Left ventricle myocardium inferior (tissue), 1 donor: Measurements from ENCODE around the gene SLC5A11. TPM values are rescaled to one million over a fixed set of nuclear protein-coding genes. Genes with fewer than 3 reads are reported as not detected.

Source experiments
- DNase-seq: peaks from one replicate; pipeline ENCODE4 v3.0.0-alpha.2; 2020
- H3K27ac ChIP-seq: fragments of 200-600 bp; replicated peaks from 2 replicates; pipeline ENCODE4 v1.8.0; 2021
- H3K27me3 ChIP-seq: fragments of 200-600 bp; 2 replicates; pipeline ENCODE4 v1.8.0; 2021; ENCODE audit warnings: low read depth
- H3K36me3 ChIP-seq: fragments of 200-600 bp; 2 replicates; pipeline ENCODE4 v1.8.0; 2021
- H3K4me1 ChIP-seq: fragments of 200-600 bp; 2 replicates; pipeline ENCODE4 v1.8.0; 2021
- H3K4me3 ChIP-seq: fragments of 200-600 bp; 2 replicates; pipeline ENCODE4 v1.8.0; 2021; ENCODE audit warnings: mild to moderate bottlenecking, moderate library complexity
- H3K9me3 ChIP-seq: fragments of 200-600 bp; replicated peaks from 2 replicates; pipeline ENCODE4 v1.8.0; 2021
- intact Hi-C: fragments of 100-400 bp; cut with micrococcal nuclease; formaldehyde crosslinking; loops from one replicate; pipeline ENCODE4 v1.11.0; 2022
- total RNA-seq: library from RNA; stranded (reverse); fragmentation: NEBNext Ultra II Directional; extraction: Animal tissue kit (Norgen Biotek cat#: 25700); gene quantifications from one replicate; pipeline ENCODE4 v1.2.1, GENCODE V29; 2021
- TF ChIP-seq, protein P1 (sequence below): fragments of 200-600 bp; IDR thresholded peaks from 2 replicates; pipeline ENCODE4 v1.8.0; 2021; ENCODE audit warnings: antibody characterized with exemption, mild to moderate bottlenecking, borderline replicate concordance
- donor health status: DM: no; HTN: yes; CAD: no; lungs with severe emphysema.

Gene SLC5A11
- total RNA-seq, 1 donor from 2014 or later, result 0.14 TPM

DNA sequence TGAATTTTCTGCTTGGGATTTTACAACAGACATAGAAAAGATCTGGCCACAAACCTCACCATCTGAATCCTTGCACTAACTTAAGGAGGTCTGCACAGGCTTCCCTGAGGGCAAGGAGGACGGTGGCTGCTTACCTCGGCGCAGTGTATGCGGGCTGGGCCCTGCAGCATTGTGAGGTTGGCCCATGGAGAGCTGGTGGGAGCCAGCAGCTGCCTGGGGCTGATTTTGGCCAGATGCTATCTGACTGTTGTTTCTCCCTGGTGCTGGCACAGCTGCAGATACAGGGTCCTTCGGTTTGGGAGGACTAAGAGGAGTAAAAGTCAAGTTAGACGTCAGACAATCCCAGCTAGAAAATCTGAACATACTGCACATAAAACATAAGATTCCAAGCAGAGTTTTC lies 89.6 kb downstream of the SLC5A11 start:
- intact Hi-C loops, result no loop called here
- DNase-seq, result no peak
- Histone ChIP-seq H3K4me3 (no peak overlapping the region), H3K27ac (no peak overlapping the region), H3K4me1 (no peaks in the 10 kb centered on the region), H3K9me3 (no peaks in the 10 kb centered on the region), H3K27me3 (no peaks in the 10 kb centered on the region), H3K36me3 (peaks cover 98% of the 10 kb centered on the region)
- TF ChIP-seq, protein P1, sequence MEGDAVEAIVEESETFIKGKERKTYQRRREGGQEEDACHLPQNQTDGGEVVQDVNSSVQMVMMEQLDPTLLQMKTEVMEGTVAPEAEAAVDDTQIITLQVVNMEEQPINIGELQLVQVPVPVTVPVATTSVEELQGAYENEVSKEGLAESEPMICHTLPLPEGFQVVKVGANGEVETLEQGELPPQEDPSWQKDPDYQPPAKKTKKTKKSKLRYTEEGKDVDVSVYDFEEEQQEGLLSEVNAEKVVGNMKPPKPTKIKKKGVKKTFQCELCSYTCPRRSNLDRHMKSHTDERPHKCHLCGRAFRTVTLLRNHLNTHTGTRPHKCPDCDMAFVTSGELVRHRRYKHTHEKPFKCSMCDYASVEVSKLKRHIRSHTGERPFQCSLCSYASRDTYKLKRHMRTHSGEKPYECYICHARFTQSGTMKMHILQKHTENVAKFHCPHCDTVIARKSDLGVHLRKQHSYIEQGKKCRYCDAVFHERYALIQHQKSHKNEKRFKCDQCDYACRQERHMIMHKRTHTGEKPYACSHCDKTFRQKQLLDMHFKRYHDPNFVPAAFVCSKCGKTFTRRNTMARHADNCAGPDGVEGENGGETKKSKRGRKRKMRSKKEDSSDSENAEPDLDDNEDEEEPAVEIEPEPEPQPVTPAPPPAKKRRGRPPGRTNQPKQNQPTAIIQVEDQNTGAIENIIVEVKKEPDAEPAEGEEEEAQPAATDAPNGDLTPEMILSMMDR, result no peak

DNA sequence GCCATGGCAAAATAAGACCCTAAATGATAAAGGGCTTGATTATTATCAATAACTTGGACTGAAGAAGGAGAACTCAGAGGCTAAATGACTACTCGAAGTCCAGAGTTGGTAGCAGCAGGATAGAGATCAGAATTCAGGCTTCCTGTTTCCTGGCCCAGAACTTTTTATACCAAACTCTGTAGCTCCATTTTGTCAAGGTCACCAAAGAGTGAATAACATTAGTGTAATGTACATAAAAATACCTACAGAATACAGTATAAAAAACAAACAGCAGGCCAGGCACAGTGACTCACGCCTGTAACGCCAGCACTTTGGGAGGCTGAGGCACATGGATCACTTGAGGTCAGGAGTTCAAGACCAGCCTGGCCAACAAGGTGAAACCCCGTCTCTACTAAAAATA lies 90.4 kb downstream of the SLC5A11 start:
- Histone ChIP-seq H3K4me3 (no peak overlapping the region), H3K27me3 (no peaks in the 10 kb centered on the region), H3K4me1 (no peaks in the 10 kb centered on the region), H3K27ac (no peak overlapping the region), H3K36me3 (peaks cover 98% of the 10 kb centered on the region), H3K9me3 (no peaks in the 10 kb centered on the region)
- intact Hi-C loops, result no loop called here
- no peak for DNase-seq
- TF ChIP-seq, protein P1, result no peak

GRCh38 chr16:24939224-24939623 lies 93.5 kb downstream of the SLC5A11 start:
- intact Hi-C loops, result no loop called here
- Histone ChIP-seq H3K27me3 (no peaks in the 10 kb centered on the region), H3K4me3 (no peak overlapping the region), H3K27ac (no peak overlapping the region), H3K9me3 (no peaks in the 10 kb centered on the region), H3K36me3 (peaks cover 98% of the 10 kb centered on the region), H3K4me1 (no peaks in the 10 kb centered on the region)
- TF ChIP-seq, protein P1, result no peak
- DNase-seq, result no peak

GRCh38 chr16:24939738-24940137 lies 94.0 kb downstream of the SLC5A11 start:
- no peaks in the 10 kb centered on the region for H3K27me3 ChIP-seq
- peaks cover 96% of the 10 kb centered on the region for H3K36me3 ChIP-seq
- H3K9me3 ChIP-seq, result no peaks in the 10 kb centered on the region
- H3K4me1 ChIP-seq, result no peaks in the 10 kb centered on the region
- H3K27ac ChIP-seq, result no peak overlapping the region
- TF ChIP-seq, protein P1, result no peak
- no peak overlapping the region for H3K4me3 ChIP-seq
- intact Hi-C loops, result no loop called here
- DNase-seq, result no peak

- H3K36me3 ChIP-seq, result peaks cover 95% of the 10 kb centered on the region
- intact Hi-C loops, result no loop called here
- H3K4me1 ChIP-seq, result no peaks in the 10 kb centered on the region
- H3K4me3 ChIP-seq, result no peak overlapping the region
- no peaks in the 10 kb centered on the region for H3K9me3 ChIP-seq
- H3K27me3 ChIP-seq, result no peaks in the 10 kb centered on the region
- H3K27ac ChIP-seq, result no peak overlapping the region
- TF ChIP-seq, protein P1, result no peak
- DNase-seq, result no peak
Measured at GRCh38 chr16:24943471-24943870, 97.7 kb downstream of the SLC5A11 start.

DNA sequence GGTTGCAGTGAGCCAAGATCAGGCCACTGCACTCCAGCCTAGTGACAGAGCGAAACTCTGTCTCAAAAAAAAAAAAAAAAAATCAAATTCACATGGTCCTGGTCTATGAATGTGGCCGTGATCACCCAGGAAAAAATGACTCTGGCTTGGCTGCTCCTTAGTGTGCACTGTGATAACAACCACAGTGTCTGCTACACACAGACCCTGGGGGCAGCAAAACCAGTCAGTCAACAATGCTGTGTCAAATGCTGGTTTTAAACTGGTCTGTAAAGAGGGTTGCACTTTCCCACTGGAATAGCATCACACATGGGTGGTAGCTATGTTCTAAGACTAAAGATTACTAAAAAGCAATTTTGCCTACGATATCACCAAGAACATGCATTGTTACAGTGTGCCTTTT lies 98.4 kb downstream of the SLC5A11 start:
- TF ChIP-seq, protein P1, result no peak
- intact Hi-C loops, result no loop called here
- no peak for DNase-seq
- Histone ChIP-seq H3K27ac (no peak overlapping the region), H3K9me3 (no peaks in the 10 kb centered on the region), H3K4me1 (no peaks in the 10 kb centered on the region), H3K4me3 (no peak overlapping the region), H3K27me3 (no peaks in the 10 kb centered on the region), H3K36me3 (peaks cover 95% of the 10 kb centered on the region)
